HCT116 (cell line): Measurements from ENCODE around the gene IGSF9. TPM values are rescaled to one million over a fixed set of nuclear protein-coding genes. Genes with fewer than 3 reads are reported as not detected.

Source experiments
- ATAC-seq: fragments of 200-7000 bp; cut with Tn5 transposase; 2 replicates; pipeline ENCODE4 v1.9.1; 2020; ENCODE audit warnings: mild to moderate bottlenecking, moderate library complexity
- BruUV-seq: library from RNA; stranded (reverse); fragments of 400-500 nt; replicated peaks from 2 replicates; lab custom pipeline; 2021; lab: Mats Ljungman, UMichigan
- CTCF ChIA-PET: fragments of 300-600 bp; sonication (Branson Sonifier 250); formaldehyde crosslinking; loops from one replicate; lab custom pipeline; 2021; ENCODE audit warnings: antibody characterized with exemption; lab: Charles Lee
- POLR2A ChIA-PET: fragments of 300-600, 350-600 bp; sonication (Branson Sonifier 250); formaldehyde crosslinking; loops from one replicate; lab custom pipeline; 2021; ENCODE audit warnings: antibody characterized with exemption; lab: Charles Lee
- RAD21 ChIA-PET, 2 experiments: fragments of 300-600 bp; sonication (Branson Sonifier 250); formaldehyde crosslinking; loops; one replicate each; lab custom pipeline; 2023; ENCODE audit warnings: low total read pairs in 2 of 2; ENCODE audit not compliant: uncharacterized antibody in 2 of 2, unreplicated experiment in 2 of 2, low non-redundant PET in 1 of 2; lab: Charles Lee
- DNase-seq: peaks from one replicate; pipeline ENCODE4 v3.0.0-alpha.2; 2010; ENCODE audit warnings: low read depth, low spot score
- H2AFZ ChIP-seq: fragments of 200-600 bp; shearing (Covaris generic), sonication (generic); 2 replicates; pipeline ENCODE4 v1.6.1; 2017; ENCODE audit warnings: low read depth, mixed run types, mixed read lengths, antibody characterized with exemption, low read length; ENCODE audit not compliant: poor library complexity, severe bottlenecking
- H3K27ac ChIP-seq: 2 replicates; pipeline ENCODE4 v1.5.1; 2012; ENCODE audit warnings: low read depth, low read length
- H3K27me3 ChIP-seq: fragments of 200-600 bp; sonication (generic); 2 replicates; pipeline ENCODE4 v1.6.1; 2016; ENCODE audit warnings: mixed run types, low read length, mixed read lengths; ENCODE audit not compliant: insufficient read depth
- H3K36me3 ChIP-seq, 2 experiments: fragments of 200-500 bp in 1 of 2; fragments of 200-600 bp in 1 of 2; sonication (Bioruptor generic) in 1 of 2; sonication (generic) in 1 of 2; 2 replicates each; pipeline versions ENCODE4 v1.5.1 to v1.6.1; 2014 to 2016; ENCODE audit warnings: low read length in 2 of 2, inconsistent platforms in 1 of 2, mixed read lengths in 1 of 2, mixed run types in 1 of 2; ENCODE audit not compliant: insufficient read depth in 2 of 2, control insufficient read depth in 1 of 2
- H3K4me1 ChIP-seq, 2 experiments: fragments of 200-600 bp in 1 of 2; sonication (generic) in 1 of 2; 2 replicates each; pipeline versions ENCODE4 v1.5.1 to v1.6.1; 2012 to 2017; ENCODE audit warnings: low read length in 2 of 2, inconsistent platforms in 1 of 2, mild to moderate bottlenecking in 1 of 2, mixed read lengths in 1 of 2, mixed run types in 1 of 2, moderate library complexity in 1 of 2; ENCODE audit not compliant: insufficient read depth in 2 of 2, control insufficient read depth in 1 of 2
- H3K4me2 ChIP-seq: fragments of 200-600 bp; sonication (generic); 2 replicates; pipeline ENCODE4 v1.6.1; 2017; ENCODE audit warnings: mixed run types, low read length, mixed read lengths
- H3K4me3 ChIP-seq, 2 experiments: fragments of 200-600 bp in 1 of 2; sonication (generic) in 1 of 2; replicated peaks in 1 of 2; 2 replicates each; pipeline ENCODE4 v1.5.1; 2011 to 2016; ENCODE audit warnings: low read length in 2 of 2, control low read depth in 1 of 2, low read depth in 1 of 2, mild to moderate bottlenecking in 1 of 2, mixed read lengths in 1 of 2, mixed run types in 1 of 2
- H3K79me2 ChIP-seq: fragments of 200-600 bp; sonication (generic); 2 replicates; pipeline ENCODE4 v1.6.1; 2017; ENCODE audit warnings: mild to moderate bottlenecking, mixed run types, low read length, moderate library complexity, mixed read lengths; ENCODE audit not compliant: insufficient read depth
- H3K9ac ChIP-seq: fragments of 200-600 bp; sonication (generic); 2 replicates; pipeline ENCODE4 v1.6.1; 2016; ENCODE audit warnings: low read length, mixed read lengths
- H3K9me2 ChIP-seq: fragments of 200-600 bp; sonication (generic), shearing (Covaris generic); 2 replicates; pipeline ENCODE4 v1.6.1; 2017; ENCODE audit warnings: mixed run types, mild to moderate bottlenecking, moderate library complexity; ENCODE audit not compliant: insufficient read depth
- H3K9me3 ChIP-seq, 2 experiments: fragments of 200-500 bp in 1 of 2; fragments of 200-600 bp in 1 of 2; sonication (Bioruptor generic) in 1 of 2; sonication (generic) in 1 of 2; 2 replicates each; pipeline ENCODE4 v1.6.1; 2014 to 2017; ENCODE audit warnings: low read length in 2 of 2, mixed read lengths in 2 of 2, inconsistent platforms in 1 of 2, low read depth in 1 of 2, mild to moderate bottlenecking in 1 of 2, mixed run types in 1 of 2, moderate library complexity in 1 of 2; ENCODE audit not compliant: control insufficient read depth in 1 of 2, insufficient read depth in 1 of 2
- H4K20me1 ChIP-seq: fragments of 200-600 bp; sonication (generic), shearing (Covaris generic); 2 replicates; pipeline ENCODE4 v1.6.1; 2017; ENCODE audit warnings: mixed run types, mild to moderate bottlenecking, moderate library complexity; ENCODE audit not compliant: insufficient read depth
- ATF3 ChIP-seq: IDR thresholded peaks from 2 replicates; pipeline ENCODE4 v1.6.1; 2012
- CBX3 ChIP-seq: IDR thresholded peaks from 2 replicates; pipeline ENCODE4 v1.6.1; 2012; ENCODE audit warnings: low read depth
- CEBPB ChIP-seq: IDR thresholded peaks from 2 replicates; pipeline ENCODE4 v1.6.1; 2012; ENCODE audit warnings: low read depth
- EGR1 ChIP-seq: IDR thresholded peaks from 2 replicates; pipeline ENCODE4 v1.6.1; 2012; ENCODE audit warnings: low read depth
- ELF1 ChIP-seq: IDR thresholded peaks from 2 replicates; pipeline ENCODE4 v1.6.1; 2012; ENCODE audit warnings: low read depth, borderline replicate concordance
- EZH2phosphoT487 ChIP-seq: fragments of 200-600 bp; IDR thresholded peaks from 2 replicates; pipeline ENCODE4 v1.6.1; 2018; ENCODE audit warnings: antibody characterized with exemption, borderline replicate concordance
- FOSL1 ChIP-seq: IDR thresholded peaks from 2 replicates; pipeline ENCODE4 v1.6.1; 2012; ENCODE audit warnings: low read depth
- MAX ChIP-seq: IDR thresholded peaks from 2 replicates; pipeline ENCODE4 v1.6.1; 2012
- POLR2A ChIP-seq: IDR thresholded peaks from 2 replicates; pipeline ENCODE4 v1.7.0; 2011; ENCODE audit warnings: borderline replicate concordance; ENCODE audit not compliant: insufficient read depth, insufficient read length; ENCODE audit errors: extremely low read depth
- RAD21 ChIP-seq: IDR thresholded peaks from 2 replicates; pipeline ENCODE4 v1.6.1; 2012; ENCODE audit warnings: low read depth, mild to moderate bottlenecking
- SIN3A ChIP-seq: IDR thresholded peaks from 2 replicates; pipeline ENCODE4 v1.6.1; 2012; ENCODE audit warnings: low read depth
- SRF ChIP-seq: IDR thresholded peaks from 2 replicates; pipeline ENCODE4 v1.6.1; 2012; ENCODE audit warnings: low read depth
- TCF7L2 ChIP-seq: IDR thresholded peaks from 2 replicates; pipeline ENCODE4 v1.7.0; 2011; ENCODE audit warnings: borderline replicate concordance, inconsistent platforms; ENCODE audit not compliant: insufficient read depth, insufficient read length; ENCODE audit errors: extremely low read depth
- YY1 ChIP-seq: IDR thresholded peaks from 2 replicates; pipeline ENCODE4 v1.6.1; 2011; ENCODE audit warnings: low read length, low read depth, moderate library complexity, mild to moderate bottlenecking; ENCODE audit not compliant: insufficient replicate concordance; ENCODE audit errors: extremely low read depth
- ZBTB33 ChIP-seq: IDR thresholded peaks from 2 replicates; pipeline ENCODE4 v1.6.1; 2011; ENCODE audit warnings: mild to moderate bottlenecking, low read length, moderate library complexity; ENCODE audit not compliant: insufficient replicate concordance; ENCODE audit errors: extremely low read depth
- ZNF274 ChIP-seq: fragments of 200-500 bp; sonication (Bioruptor generic); IDR thresholded peaks from 2 replicates; pipeline ENCODE4 v1.6.1; 2014; ENCODE audit warnings: mild to moderate bottlenecking, low read depth, low read length, inconsistent platforms
- intact Hi-C: fragments of 100-400 bp; cut with micrococcal nuclease; formaldehyde crosslinking; loops from 2 replicates; pipeline ENCODE4 v1.10.0; 2022
- total RNA-seq: library from RNA; stranded (reverse); gene quantifications from one replicate; pipeline ENCODE4 v1.2.1, GENCODE V29; 2021; ENCODE audit not compliant: unreplicated experiment

Gene IGSF9
- total RNA-seq, 1 experiment from 2014 or later: 10.3 TPM

GRCh38 chr1:159913451-159914192 is 31.8 kb downstream of the IGSF9 start:
- Histone ChIP-seq H3K4me3 (no peak overlapping the region), H2AFZ (no peak overlapping the region), H3K9me3 (no peaks in the 10 kb centered on the region), H3K36me3 (0 out of 4 replicates have a peak, but pooled peaks cover 0 to under 1% of the 10 kb centered on the region in 2 experiments), H4K20me1 (no peaks in the 10 kb centered on the region), H3K27me3 (no peaks in the 10 kb centered on the region), H3K4me1 (peaks cover 30 to 59% of the 10 kb centered on the region in 2 experiments), H3K4me2 (peak overlapping the region; percentile 40), H3K79me2 (no peaks in the 10 kb centered on the region), H3K9me2 (no peaks in the 10 kb centered on the region), H3K9ac (no peak overlapping the region), H3K27ac (no peak overlapping the region)
- ATAC-seq: peak; percentile 38; the same call in 1 of the 2 replicates
- intact Hi-C loops: no loop called here
- POLR2A ChIA-PET: interaction anchor here (1.2 kb wide), 1 partner anchor 13 kb away, joined by 3 read pairs; no protein-coding TSS in a partner anchor
- CTCF ChIA-PET: interaction anchor here (3.3 kb wide), 1 partner anchor 93 kb away, joined by 13 read pairs; no protein-coding TSS in a partner anchor
- TF ChIP-seq ATF3 (no peak), EZH2phosphoT487 (no peak), SIN3A (no peak), CBX3 (no peak), TCF7L2 (no peak), ELF1 (no peak), FOSL1 (no peak), EGR1 (no peak), POLR2A (no peak), YY1 (no peak), SRF (no peak), MAX (no peak), CEBPB (no peak), ZBTB33 (no peak), ZNF274 (no peak), RAD21 (no peak)
- DNase-seq: no peak
- RAD21 ChIA-PET: no interaction called here
- BruUV-seq: no TSS peak
